ENCODE measurements around the gene COQ8A.

The COQ8A gene

GRCh38 chr1:226974544-226975258 is 34.6 kb downstream of the COQ8A start:
- DNase-seq, result no peak

DNA sequence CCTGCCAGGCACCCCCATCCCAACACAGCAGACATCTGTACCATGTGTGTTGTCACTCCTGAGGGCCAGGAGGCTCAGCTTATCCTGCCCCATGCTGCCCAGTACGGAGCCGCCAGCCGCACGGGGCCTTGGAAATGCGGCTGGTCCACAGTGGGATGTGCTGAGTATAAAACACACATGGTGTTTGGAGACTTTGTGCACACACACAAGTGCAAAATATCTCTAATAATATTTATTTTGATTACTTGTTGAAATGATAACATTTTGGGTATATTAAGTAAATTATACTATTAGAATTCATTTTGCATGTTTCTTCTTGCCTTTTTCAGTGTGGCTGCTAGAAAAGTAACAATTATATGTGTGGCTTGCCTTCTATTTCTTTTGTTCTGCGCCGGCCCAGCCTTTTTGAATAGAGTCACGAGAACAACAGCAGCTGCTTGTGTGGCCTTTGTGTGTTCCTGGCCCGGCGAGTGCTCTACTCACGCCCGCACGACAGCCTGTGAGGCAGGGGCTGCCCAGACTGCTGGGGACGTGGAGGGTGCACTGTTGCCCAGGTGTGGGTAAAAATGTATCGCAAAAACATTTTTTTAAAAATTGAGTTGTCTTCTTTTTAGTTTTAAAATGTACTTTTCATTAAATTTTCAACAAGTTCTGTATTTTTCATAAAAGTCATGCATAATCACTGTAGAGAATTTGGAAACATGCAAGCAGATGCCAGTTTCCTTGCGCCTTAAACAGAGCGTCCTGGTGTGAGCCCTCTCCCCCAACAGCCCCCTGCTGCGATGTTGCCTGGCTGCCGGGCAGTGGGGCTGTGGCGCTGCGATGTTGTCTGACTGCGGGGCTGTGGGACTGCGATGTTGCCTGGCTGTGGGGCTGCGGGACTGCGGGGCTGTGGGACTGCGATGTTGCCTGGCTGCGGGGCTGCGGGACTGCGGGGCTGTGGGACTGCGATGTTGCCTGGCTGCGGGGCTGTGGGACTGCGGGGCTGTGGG is 35.5 kb downstream of the COQ8A start:
- no peak for DNase-seq

DNA sequence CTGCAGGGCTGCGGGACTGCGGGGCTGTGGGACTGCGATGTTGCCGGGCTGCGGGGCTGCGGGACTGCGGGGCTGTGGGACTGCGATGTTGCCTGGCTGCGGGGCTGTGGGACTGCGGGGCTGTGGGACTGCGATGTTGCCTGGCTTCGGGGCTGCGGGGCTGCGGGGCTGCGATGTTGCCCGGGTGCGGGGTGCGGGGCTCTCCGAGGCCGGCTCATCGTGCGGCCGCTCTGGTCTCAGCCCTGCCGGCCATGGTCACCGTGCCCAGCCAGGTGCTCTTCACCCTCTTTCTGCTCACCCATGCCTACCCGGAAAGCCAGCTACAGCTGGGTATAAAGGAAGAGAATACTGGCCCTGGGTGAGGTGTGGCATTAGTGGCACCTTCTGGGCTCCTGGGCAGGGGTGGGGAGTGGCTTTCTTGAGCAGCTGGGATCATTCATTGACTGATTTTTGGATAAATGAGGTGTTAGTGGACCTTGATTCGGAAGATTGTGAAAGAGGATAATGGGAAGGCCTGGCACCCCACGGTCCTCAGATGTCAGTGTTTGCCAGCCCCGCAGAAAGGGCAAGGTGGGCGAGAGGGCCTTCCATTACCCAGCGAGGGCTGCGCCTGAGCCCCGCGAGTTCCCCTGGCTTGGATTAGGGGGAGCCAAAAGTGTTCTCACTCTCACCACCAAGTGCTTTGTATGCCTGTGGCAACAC is 36.3 kb downstream of the COQ8A start:
- DNase-seq, result no peak

GRCh38 chr1:226976978-226977642 is 37.0 kb downstream of the COQ8A start:
- no peak for DNase-seq

- no peak for DNase-seq
Observed at GRCh38 chr1:226977643-226978431, 37.7 kb downstream of the COQ8A start.

DNA sequence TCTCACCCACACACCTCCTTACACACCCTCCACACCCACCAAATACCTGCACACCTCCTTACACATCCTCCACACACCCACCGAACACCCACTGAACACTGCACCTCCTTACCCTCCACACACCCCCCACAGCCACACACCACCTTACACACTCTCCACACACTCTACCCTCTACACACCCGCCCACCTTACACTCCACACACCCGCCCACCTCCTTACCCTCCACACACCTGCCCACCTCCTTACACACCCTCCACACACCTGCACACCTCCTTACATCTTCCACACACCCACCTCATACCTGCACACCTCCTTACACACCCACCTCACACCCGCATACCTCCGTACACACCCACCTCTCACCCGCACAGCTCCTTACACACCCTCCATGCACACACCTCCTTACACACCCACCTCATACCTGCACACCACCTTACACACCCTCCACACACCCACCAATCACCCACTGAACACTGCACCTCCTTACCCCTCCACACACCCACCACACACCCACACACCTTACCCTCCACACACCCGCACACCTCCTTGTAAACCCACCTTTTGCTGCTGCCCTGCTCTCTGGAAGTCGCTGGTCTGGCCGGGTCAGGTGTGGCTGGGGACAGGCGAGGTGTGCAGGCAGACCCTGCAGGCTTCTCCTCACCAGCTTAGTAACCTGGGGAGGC is 38.5 kb downstream of the COQ8A start:
- DNase-seq, result no peak

GRCh38 chr1:226979115-226979516 is 39.0 kb downstream of the COQ8A start:
- DNase-seq, result no peak

DNA sequence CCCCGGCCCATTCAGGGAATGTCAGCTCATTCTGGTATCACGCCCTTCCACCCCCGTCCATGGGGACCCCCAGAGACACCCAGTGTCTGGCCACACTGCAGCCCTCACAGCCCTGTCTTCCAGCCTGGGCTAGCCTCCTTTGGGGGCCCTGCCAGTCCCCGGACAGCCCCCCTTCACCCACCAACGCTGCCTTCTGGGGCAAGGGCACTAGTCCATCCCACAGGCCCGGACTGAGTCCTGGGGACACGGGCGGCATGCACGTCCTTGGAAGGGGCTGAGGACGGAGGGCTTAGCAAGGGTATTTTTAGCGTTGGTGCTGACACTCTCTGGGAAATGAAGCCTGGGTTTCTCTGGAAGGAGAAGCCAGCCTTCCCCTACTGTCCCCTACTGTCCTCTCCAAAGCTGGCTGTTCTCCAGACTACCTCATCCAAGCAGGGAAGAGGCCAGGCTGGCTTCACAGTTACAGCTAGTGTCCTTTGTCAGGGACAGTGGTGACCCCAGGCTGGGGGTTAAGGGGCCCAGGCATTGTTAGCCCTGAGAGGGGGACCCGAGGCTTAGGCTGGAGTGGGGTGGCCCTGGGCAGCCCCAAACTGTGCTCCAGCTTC is 39.5 kb downstream of the COQ8A start:
- no peak for DNase-seq

DNA sequence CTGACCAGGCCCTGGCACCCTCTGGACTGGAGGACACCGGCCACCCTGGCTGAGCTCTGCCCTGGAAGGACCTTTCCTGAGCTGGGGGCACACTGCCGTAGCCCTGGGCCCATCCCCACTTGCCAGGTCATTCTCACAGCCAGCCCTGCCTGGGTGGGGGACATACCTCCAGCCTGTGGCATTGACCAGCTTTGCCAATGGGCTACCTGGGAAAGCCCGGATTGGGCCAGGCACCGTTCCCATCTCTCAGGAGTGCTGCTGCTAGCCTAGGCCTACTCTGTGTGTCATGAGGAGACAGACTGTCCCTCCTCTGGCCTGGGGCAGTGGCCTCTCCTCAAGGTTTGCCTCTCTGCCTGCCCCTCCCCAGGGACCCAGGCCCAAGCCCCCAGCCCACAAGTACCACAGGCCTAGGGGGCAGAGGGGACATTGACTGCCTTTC is 40.0 kb downstream of the COQ8A start:
- DNase-seq, result no peak

DNA sequence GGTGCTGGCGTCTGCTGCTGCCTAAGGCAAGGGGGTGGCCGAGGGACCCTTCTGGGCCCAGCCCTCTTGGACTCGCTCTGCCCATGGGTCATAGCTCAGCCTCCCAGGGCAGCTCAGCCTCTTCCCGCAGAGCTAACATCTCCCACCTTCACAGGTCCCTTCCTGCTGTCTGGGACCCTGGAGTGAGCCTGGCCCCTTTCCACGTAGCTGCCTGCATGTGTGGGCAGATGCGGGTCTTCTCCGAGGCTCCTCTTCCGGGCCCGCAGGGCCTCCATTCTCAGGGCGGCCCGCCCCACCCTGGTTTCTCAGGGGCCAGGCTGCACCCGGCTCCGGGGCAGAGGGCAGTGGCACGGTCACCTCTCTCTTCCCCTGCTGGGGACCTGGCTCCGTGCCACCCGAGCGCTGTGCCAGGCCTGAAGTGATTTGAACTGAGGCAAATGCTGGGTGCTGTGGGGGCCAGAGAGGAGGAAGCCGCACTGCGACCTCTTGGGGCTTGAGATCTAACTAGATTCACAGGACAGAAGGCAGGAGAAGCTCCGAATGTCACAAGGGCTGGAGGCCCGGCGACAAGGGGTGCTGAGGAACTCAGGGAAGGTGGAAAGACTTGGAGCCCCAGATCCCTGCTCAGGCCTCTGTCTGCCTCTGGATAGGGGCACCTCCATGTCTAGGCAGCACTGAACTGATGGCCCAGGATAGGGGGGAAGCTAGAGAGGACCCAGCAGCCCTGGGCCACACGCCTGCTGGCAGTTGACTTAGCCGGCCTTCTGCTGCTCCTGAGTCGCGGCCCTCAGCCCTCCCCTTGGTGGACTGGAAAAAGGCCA is 40.7 kb downstream of the COQ8A start:
- no peak for DNase-seq

DNA sequence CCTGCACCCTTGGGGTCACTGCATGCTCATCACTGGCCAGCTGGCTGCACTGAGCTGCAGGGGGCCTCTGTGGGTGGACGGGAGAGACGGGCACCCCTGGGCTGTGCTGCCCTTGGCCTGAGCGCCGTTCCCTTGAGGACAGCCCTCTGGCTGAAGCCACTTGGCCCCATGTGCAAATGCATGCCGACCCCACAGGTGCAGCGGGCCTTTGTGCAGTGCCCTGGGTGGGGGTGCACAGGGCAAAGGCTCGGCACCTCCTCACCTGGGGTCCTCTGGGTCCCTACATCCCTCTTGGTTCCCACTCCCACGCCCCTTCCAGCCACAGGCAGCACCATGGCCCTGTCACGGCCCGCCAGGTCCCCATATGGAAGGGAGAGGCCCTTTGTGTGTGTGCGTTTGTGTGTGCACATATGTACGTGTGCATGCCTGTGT is 41.3 kb downstream of the COQ8A start:
- DNase-seq, result no peak

GRCh38 chr1:226981838-226982237 is 41.7 kb downstream of the COQ8A start:
- DNase-seq, result no peak

- DNase-seq, result no peak
Observed at GRCh38 chr1:226982451-226983177, 42.5 kb downstream of the COQ8A start.

- DNase-seq, result no peak
Observed at GRCh38 chr1:226983247-226983991, 43.3 kb downstream of the COQ8A start.

DNA sequence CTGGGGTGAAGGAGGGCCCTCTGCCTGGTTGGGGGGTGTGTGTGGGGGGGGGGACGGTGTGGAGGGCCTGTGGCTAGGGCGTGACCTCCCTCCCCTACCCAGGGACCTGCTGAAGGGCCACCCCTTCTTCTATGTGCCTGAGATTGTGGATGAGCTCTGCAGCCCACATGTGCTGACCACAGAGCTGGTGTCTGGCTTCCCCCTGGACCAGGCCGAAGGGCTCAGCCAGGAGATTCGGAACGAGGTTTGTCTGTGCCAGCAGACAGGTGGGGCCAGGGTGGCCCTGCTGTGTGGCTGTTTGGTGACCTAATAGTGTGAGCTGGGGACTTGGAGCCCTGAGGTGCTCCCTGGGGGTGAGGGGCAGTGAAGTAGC is 43.9 kb downstream of the COQ8A start:
- DNase-seq, result no peak

GRCh38 chr1:226984521-226985238 is 44.6 kb downstream of the COQ8A start:
- no peak for DNase-seq

GRCh38 chr1:226985239-226985838 is 45.2 kb downstream of the COQ8A start:
- no peak for DNase-seq

Data from CD4-positive, alpha-beta T cell treated with Interleukin-17A for 1 hour (primary cell).